Brain microvascular endothelial cell (primary cell): ENCODE data around the gene PXYLP1.

Experiments used
- DNase-seq: peaks from one replicate; pipeline ENCODE4 v3.0.0-alpha.2; 2020
- H3K27ac ChIP-seq: fragments of 250-450 bp; sonication (Bioruptor Pico); 2 replicates; pipeline ENCODE4 v1.5.1; 2020; ENCODE audit warnings: mild to moderate bottlenecking, moderate library complexity
- H3K27me3 ChIP-seq: fragments of 250-450 bp; sonication (Bioruptor Pico); replicated peaks from 2 replicates; pipeline ENCODE4 v1.5.1; 2020; ENCODE audit warnings: mild to moderate bottlenecking
- H3K36me3 ChIP-seq: fragments of 250-450 bp; sonication (Bioruptor Pico); replicated peaks from 2 replicates; pipeline ENCODE4 v1.5.1; 2020; ENCODE audit warnings: mild to moderate bottlenecking
- H3K4me3 ChIP-seq: 2 replicates; pipeline ENCODE4 v1.5.1; 2011; ENCODE audit warnings: low read depth, mild to moderate bottlenecking, control low read depth, low read length, moderate library complexity
- in situ Hi-C: cut with HindIII; loops from 2 replicates; pipeline ENCODE4 v1.10.0; 2017; ENCODE audit warnings: low sequenced_read_pairs, low pct_ligation_motif_present
- TF ChIP-seq, protein P1 (sequence below): IDR thresholded peaks from 2 replicates; pipeline ENCODE4 v1.5.1; 2011; ENCODE audit warnings: low read depth, mild to moderate bottlenecking, moderate library complexity, low read length, control low read depth, inconsistent platforms; ENCODE audit errors: missing control alignments

Gene PXYLP1

DNA sequence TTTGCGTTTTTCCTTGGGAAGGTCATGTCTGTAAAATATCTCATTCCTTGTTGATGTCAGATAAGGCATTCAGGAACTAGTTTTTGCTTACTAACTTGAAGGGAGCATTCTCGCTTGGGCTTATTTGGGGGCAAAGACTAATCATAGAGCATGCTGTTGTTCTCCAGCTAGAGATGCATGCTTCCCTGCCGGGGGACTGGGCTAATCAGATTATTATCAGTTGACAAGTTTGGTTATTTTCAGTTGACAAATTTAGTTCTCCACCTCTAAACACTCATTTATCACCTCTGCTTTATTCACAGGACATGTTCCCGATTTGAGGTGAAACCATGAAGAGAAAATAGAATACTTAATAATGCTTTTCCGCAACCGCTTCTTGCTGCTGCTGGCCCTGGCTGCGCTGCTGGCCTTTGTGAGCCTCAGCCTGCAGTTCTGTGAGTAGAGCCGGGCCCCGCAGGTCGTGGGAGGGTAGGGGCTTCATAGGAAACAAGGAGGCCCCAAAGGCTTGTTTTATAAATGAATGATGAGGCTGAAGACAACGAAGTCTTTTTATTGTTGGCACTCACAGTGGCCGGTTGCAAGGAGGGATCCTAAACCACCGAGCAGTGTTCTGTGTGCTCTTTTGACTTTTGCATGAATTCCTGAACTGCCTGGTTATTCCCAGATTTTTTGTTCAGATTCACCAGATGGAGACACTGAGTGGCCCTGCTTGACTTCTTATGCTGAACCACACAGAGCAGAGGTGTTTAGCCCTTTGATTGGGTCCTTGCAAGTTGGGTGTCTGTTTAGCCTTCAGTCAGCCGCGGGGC is 28.4 kb downstream of the PXYLP1 start:
- TF ChIP-seq, protein P1, sequence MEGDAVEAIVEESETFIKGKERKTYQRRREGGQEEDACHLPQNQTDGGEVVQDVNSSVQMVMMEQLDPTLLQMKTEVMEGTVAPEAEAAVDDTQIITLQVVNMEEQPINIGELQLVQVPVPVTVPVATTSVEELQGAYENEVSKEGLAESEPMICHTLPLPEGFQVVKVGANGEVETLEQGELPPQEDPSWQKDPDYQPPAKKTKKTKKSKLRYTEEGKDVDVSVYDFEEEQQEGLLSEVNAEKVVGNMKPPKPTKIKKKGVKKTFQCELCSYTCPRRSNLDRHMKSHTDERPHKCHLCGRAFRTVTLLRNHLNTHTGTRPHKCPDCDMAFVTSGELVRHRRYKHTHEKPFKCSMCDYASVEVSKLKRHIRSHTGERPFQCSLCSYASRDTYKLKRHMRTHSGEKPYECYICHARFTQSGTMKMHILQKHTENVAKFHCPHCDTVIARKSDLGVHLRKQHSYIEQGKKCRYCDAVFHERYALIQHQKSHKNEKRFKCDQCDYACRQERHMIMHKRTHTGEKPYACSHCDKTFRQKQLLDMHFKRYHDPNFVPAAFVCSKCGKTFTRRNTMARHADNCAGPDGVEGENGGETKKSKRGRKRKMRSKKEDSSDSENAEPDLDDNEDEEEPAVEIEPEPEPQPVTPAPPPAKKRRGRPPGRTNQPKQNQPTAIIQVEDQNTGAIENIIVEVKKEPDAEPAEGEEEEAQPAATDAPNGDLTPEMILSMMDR: no peak
- no peak overlapping the region for H3K27ac ChIP-seq
- H3K4me3 ChIP-seq: no peak overlapping the region
- in situ Hi-C loops: no loop called here
- no peaks in the 10 kb centered on the region for H3K27me3 ChIP-seq
- no peak for DNase-seq
- H3K36me3 ChIP-seq: no peaks in the 10 kb centered on the region

GRCh38 chr3:141260630-141260927 is 29.0 kb downstream of the PXYLP1 start:
- Histone ChIP-seq H3K4me3 (no peak overlapping the region), H3K36me3 (no peaks in the 10 kb centered on the region), H3K27me3 (no peaks in the 10 kb centered on the region), H3K27ac (no peak overlapping the region)
- DNase-seq: no peak
- TF ChIP-seq, protein P1: no peak
- in situ Hi-C loops: no loop called here

DNA sequence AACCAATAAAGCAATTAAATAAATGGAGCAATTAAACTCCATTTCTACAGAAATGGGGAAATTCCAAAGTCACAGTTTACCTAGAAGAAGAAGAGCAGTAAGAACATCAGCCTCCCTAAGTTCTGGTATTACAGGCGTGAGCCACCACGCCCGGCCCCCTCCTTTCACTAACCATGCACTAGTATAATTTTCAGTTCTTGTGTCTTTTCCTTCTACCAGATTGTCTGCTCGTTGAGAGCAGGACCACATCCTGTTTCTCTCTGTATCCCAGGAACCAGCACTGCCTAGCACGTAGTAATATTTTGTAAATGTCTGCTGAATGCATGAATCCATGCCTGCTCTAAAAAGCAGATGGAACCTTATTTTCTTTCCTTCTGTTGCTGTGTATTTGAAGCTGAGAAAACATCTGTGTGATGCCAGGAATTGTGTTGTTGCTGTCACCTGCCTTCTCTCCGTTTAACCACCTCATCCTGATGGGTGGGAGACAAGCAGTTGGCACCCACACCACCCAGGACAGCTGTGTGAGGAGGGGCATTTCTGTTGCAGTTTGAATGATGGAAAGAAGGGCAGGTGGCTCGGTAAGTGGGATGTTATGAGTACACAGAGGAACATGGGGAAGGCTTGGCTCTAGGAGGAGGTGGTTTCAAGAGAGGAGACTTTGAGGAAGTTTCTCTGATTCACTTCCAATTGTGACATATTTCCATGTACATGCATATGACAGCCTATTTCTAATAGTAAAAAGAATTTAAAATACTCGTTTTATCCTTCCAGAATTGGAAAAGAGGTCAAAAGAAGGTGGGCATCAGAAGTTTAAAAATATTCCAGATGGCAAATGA is 30.1 kb downstream of the PXYLP1 start:
- H3K36me3 ChIP-seq: no peaks in the 10 kb centered on the region
- no peak for DNase-seq
- H3K27ac ChIP-seq: peak overlapping the region; percentile 9
- in situ Hi-C loops: no loop called here
- TF ChIP-seq, protein P1: no peak
- no peak overlapping the region for H3K4me3 ChIP-seq
- H3K27me3 ChIP-seq: no peaks in the 10 kb centered on the region

DNA sequence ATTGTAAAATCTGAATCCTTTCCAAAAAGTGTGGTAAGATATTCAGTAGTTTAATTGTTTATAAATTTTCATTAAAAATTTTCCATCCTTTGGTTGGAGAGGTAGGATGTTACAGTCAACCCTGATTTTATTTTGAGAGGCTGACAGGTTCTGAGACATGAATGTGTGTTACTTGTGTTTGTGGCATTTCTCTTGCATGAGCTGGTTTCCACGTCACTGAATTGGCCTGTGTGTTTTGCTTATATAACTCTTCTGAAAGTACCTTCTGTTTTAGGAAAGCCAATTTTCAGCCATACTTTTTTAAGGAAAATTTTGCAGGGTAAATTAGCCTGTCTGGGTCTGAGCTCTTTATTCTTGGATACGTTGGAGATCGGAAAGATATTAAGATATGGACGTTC is 30.7 kb downstream of the PXYLP1 start:
- Histone ChIP-seq H3K36me3 (no peaks in the 10 kb centered on the region), H3K4me3 (no peak overlapping the region), H3K27me3 (no peaks in the 10 kb centered on the region), H3K27ac (peak overlapping the region; percentile 9)
- in situ Hi-C loops: no loop called here
- TF ChIP-seq, protein P1: no peak
- DNase-seq: peak; percentile 68

GRCh38 chr3:141266186-141266585 is 34.6 kb downstream of the PXYLP1 start:
- Histone ChIP-seq H3K27me3 (no peaks in the 10 kb centered on the region), H3K27ac (no peak overlapping the region), H3K4me3 (no peak overlapping the region), H3K36me3 (no peaks in the 10 kb centered on the region)
- no peak for DNase-seq
- TF ChIP-seq, protein P1: no peak
- in situ Hi-C loops: no loop called here
